Bronchial epithelial cell (primary cell): Measurements from ENCODE around the gene PLCG2. TPM values are rescaled to one million over a fixed set of nuclear protein-coding genes. Genes with fewer than 3 reads are reported as not detected.

ENCODE experiments used
- DNase-seq: peaks from one replicate; pipeline ENCODE4 v3.0.0-alpha.2; 2010; ENCODE audit warnings: low read depth
- FAIRE-seq: peaks from 2 replicates; lab custom pipeline; 2011; peaks lifted over from hg19 to GRCh38; lab: Jason Lieb, UNC
- H3K27me3 ChIP-seq: 2 replicates; pipeline ENCODE4 v1.5.1; 2011; ENCODE audit warnings: low read length; ENCODE audit not compliant: control insufficient read depth, insufficient read depth
- H3K36me3 ChIP-seq: 2 replicates; pipeline ENCODE4 v1.5.1; 2011; ENCODE audit warnings: low read length; ENCODE audit not compliant: control insufficient read depth, insufficient read depth
- H3K4me3 ChIP-seq: 2 replicates; pipeline ENCODE4 v1.5.1; 2011; ENCODE audit warnings: mild to moderate bottlenecking, low read depth, low read length, control low read depth
- CTCF ChIP-seq: IDR thresholded peaks from 2 replicates; pipeline ENCODE4 v1.5.1; 2011; ENCODE audit warnings: mild to moderate bottlenecking, moderate library complexity, low read length, control low read depth, inconsistent platforms; ENCODE audit not compliant: insufficient read depth, severe bottlenecking
- total RNA-seq: library from RNA; depleted of rRNA; stranded (reverse); fragments of >200 nt; gene quantifications from 2 replicates; pipeline ENCODE4 v1.2.1, GENCODE V29; 2014

PLCG2 gene
- total RNA-seq, 1 donor from 2014 or later: 1.8 TPM

- DNase-seq: peak; percentile 64
These were observed 232.1 kb downstream of the PLCG2 start, which contains the start of gene SDR42E1 for GRCh38 chr16:82011199-82011641. Gene SDR42E1 (minus strand): TSS chr16:82011470. CDS start chr16:82000858, 10,612 bp downstream.

More at GRCh38 chr16:82011199-82011641, 232.1 kb downstream of the PLCG2 start, which contains the start of gene SDR42E1:
- no peak for TF ChIP-seq CTCF
- Histone ChIP-seq H3K36me3 (peaks cover 5% of the 10 kb centered on the region), H3K27me3 (no peaks in the 10 kb centered on the region), H3K4me3 (peak within 1 kb of the TSS; percentile 79)
- FAIRE-seq: no peak

Other genes starting within 250 kb of the PLCG2 start
- gene SDR42E1, start 232.2 kb downstream of the PLCG2 start, total RNA-seq: 23.2 and 29.1 TPM in 2 replicates